Natural killer cell (primary cell): ENCODE data around the gene RYR3. TPM values are rescaled to one million over a fixed set of nuclear protein-coding genes. Genes with fewer than 3 reads are reported as not detected.

ENCODE experiments used
- total RNA-seq, 4 donors: library from RNA; stranded (reverse); fragments of 120-200 nt in 1 of 4; gene quantifications; one replicate each; pipeline versions ENCODE4 v1.2.3 to v1.2.4, GENCODE V29; 2013 to 2022

The RYR3 gene
- total RNA-seq, 3 donors from 2014 or later (not counting 1 experiment from before 2014, with no cell fraction given) = 0.09 to 6.2 TPM; not detected in 1

Other genes starting within 250 kb of the RYR3 start
- gene FMN1, start 116.3 kb upstream of the RYR3 start, total RNA-seq = 10 to 100 TPM in 1 of 3 donors, 1 to 10 TPM in 2; 2.0 to 19.2 (median 2.2) TPM